H1 (cell line): ENCODE data around the gene CD14. TPM values are rescaled to one million over a fixed set of nuclear protein-coding genes. Genes with fewer than 3 reads are reported as not detected.

ENCODE experiments used
- TCF12 ChIP-seq: IDR thresholded peaks from 2 replicates; pipeline ENCODE4 v1.6.1; 2011; ENCODE audit warnings: low read depth, mild to moderate bottlenecking, low read length
- polyA plus RNA-seq, 7 experiments: library from polyadenylated mRNA; depleted of rRNA in 3 of 7; stranded (reverse) in 5 of 7; unstranded in 2 of 7; fragments of >200 nt in 5 of 7; fragments of 200-250 nt in 2 of 7; gene quantifications; 1 replicate in 5 of 7; 2 replicates in 1 of 7; 4 replicates in 1 of 7; pipeline versions ENCODE4 v1.2.1 to v1.2.3, GENCODE V29; 2011 to 2013; ENCODE audit warnings: missing spikeins in 2 of 7, mixed read lengths in 2 of 7
- total RNA-seq: library from RNA; stranded (reverse); fragmentation: NEBNext Ultra II Directional; extraction: Animal tissue kit (Norgen Biotek cat#: 25700); gene quantifications from 2 replicates; pipeline ENCODE4 v1.2.1, GENCODE V29; 2021
- TF ChIP-seq, protein P1 (sequence below): fragments of 300-600 bp; sonication (generic); IDR thresholded peaks from 2 replicates; pipeline ENCODE4 v1.7.1; 2012; ENCODE audit warnings: low read length, moderate library complexity, mild to moderate bottlenecking, inconsistent platforms; ENCODE audit not compliant: insufficient replicate concordance

CD14 gene
- total and polyA plus RNA-seq, 2 of the 8 experiments (the other 6 are each of a cell fraction or from before 2014, with no cell fraction given), result 0.15 TPM; not detected in 1

- TF ChIP-seq, protein P1, sequence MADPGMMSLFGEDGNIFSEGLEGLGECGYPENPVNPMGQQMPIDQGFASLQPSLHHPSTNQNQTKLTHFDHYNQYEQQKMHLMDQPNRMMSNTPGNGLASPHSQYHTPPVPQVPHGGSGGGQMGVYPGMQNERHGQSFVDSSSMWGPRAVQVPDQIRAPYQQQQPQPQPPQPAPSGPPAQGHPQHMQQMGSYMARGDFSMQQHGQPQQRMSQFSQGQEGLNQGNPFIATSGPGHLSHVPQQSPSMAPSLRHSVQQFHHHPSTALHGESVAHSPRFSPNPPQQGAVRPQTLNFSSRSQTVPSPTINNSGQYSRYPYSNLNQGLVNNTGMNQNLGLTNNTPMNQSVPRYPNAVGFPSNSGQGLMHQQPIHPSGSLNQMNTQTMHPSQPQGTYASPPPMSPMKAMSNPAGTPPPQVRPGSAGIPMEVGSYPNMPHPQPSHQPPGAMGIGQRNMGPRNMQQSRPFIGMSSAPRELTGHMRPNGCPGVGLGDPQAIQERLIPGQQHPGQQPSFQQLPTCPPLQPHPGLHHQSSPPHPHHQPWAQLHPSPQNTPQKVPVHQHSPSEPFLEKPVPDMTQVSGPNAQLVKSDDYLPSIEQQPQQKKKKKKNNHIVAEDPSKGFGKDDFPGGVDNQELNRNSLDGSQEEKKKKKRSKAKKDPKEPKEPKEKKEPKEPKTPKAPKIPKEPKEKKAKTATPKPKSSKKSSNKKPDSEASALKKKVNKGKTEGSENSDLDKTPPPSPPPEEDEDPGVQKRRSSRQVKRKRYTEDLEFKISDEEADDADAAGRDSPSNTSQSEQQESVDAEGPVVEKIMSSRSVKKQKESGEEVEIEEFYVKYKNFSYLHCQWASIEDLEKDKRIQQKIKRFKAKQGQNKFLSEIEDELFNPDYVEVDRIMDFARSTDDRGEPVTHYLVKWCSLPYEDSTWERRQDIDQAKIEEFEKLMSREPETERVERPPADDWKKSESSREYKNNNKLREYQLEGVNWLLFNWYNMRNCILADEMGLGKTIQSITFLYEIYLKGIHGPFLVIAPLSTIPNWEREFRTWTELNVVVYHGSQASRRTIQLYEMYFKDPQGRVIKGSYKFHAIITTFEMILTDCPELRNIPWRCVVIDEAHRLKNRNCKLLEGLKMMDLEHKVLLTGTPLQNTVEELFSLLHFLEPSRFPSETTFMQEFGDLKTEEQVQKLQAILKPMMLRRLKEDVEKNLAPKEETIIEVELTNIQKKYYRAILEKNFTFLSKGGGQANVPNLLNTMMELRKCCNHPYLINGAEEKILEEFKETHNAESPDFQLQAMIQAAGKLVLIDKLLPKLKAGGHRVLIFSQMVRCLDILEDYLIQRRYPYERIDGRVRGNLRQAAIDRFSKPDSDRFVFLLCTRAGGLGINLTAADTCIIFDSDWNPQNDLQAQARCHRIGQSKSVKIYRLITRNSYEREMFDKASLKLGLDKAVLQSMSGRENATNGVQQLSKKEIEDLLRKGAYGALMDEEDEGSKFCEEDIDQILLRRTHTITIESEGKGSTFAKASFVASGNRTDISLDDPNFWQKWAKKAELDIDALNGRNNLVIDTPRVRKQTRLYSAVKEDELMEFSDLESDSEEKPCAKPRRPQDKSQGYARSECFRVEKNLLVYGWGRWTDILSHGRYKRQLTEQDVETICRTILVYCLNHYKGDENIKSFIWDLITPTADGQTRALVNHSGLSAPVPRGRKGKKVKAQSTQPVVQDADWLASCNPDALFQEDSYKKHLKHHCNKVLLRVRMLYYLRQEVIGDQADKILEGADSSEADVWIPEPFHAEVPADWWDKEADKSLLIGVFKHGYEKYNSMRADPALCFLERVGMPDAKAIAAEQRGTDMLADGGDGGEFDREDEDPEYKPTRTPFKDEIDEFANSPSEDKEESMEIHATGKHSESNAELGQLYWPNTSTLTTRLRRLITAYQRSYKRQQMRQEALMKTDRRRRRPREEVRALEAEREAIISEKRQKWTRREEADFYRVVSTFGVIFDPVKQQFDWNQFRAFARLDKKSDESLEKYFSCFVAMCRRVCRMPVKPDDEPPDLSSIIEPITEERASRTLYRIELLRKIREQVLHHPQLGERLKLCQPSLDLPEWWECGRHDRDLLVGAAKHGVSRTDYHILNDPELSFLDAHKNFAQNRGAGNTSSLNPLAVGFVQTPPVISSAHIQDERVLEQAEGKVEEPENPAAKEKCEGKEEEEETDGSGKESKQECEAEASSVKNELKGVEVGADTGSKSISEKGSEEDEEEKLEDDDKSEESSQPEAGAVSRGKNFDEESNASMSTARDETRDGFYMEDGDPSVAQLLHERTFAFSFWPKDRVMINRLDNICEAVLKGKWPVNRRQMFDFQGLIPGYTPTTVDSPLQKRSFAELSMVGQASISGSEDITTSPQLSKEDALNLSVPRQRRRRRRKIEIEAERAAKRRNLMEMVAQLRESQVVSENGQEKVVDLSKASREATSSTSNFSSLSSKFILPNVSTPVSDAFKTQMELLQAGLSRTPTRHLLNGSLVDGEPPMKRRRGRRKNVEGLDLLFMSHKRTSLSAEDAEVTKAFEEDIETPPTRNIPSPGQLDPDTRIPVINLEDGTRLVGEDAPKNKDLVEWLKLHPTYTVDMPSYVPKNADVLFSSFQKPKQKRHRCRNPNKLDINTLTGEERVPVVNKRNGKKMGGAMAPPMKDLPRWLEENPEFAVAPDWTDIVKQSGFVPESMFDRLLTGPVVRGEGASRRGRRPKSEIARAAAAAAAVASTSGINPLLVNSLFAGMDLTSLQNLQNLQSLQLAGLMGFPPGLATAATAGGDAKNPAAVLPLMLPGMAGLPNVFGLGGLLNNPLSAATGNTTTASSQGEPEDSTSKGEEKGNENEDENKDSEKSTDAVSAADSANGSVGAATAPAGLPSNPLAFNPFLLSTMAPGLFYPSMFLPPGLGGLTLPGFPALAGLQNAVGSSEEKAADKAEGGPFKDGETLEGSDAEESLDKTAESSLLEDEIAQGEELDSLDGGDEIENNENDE, result no peak
- no peak for TF ChIP-seq TCF12
Observed at GRCh38 chr5:140647042-140647419, 14.1 kb upstream of the CD14 start (continued).
